Measurements from ENCODE around the gene TRIM63. TPM values are rescaled to one million over a fixed set of nuclear protein-coding genes. Genes with fewer than 3 reads are reported as not detected.
A peak's percentile ranks its signal among the peaks of the same experiment; 100 is the strongest.

TRIM63 gene
- total and polyA plus RNA-seq, 2 of the 13 experiments (the other 11 are each of a cell fraction or from before 2014, with no cell fraction given), result not detected

GRCh38 chr1:26079960-26080814, 12.8 kb upstream of the TRIM63 start:
- H3K36me3 ChIP-seq (replicated peaks in 1 of 2; ENCODE audit: control insufficient read depth in 1 of 2, insufficient read depth in 2 of 2, low read length in 2 of 2), result no peaks in the 10 kb centered on the region
- H2AFZ ChIP-seq (ENCODE audit: low read length), result no peak overlapping the region
- no peaks in the 10 kb centered on the region for H3K4me1 ChIP-seq (ENCODE audit: insufficient read depth, low read length)
- no peaks in the 10 kb centered on the region for H3K9me3 ChIP-seq (ENCODE audit: low read length)
- no peak for FAIRE-seq
- H4K20me1 ChIP-seq (ENCODE audit: insufficient read depth, low read length), result no peaks in the 10 kb centered on the region
- CTCF ChIA-PET (ENCODE audit: low intra/inter-chr PET ratio, low total read pairs), result no interaction called here
- H3K27me3 ChIP-seq (ENCODE audit: control insufficient read depth in 1 of 2, insufficient read depth in 2 of 2, low read length in 2 of 2), result no peaks in the 10 kb centered on the region; a peak in 2 of 5 replicates
- POLR2A ChIA-PET, result no interaction called here
- ATAC-seq, result no peak
- H3K4me2 ChIP-seq (ENCODE audit: low read depth, low read length), result no peak overlapping the region
- BruUV-seq (replicated peaks), result no TSS peak
- H3K79me2 ChIP-seq (ENCODE audit: insufficient read depth, low read length), result no peaks in the 10 kb centered on the region
- no peak for DNase-seq (ENCODE audit: low spot score)
- no peak overlapping the region for H3K4me3 ChIP-seq (replicated peaks in 1 of 3; ENCODE audit: insufficient read depth in 1 of 3, low read depth in 2 of 3, low read length in 3 of 3)
- WGBS (ENCODE audit: low lambda C conversion rate), result 15% methylated on average over 9 of the region's 9 CpGs
- H3K9ac ChIP-seq (ENCODE audit: insufficient read depth, low read depth, low read length), result no peak overlapping the region
- intact Hi-C loops (cut with micrococcal nuclease; ENCODE audit: unreplicated experiment), result no loop called here
- in situ Hi-C loops (cut with HindIII; ENCODE audit: extremely low pct_ligation_motif_present, low pct_unique_long_range_greater_than_20kb), result no loop called here
- no peak overlapping the region for H3K27ac ChIP-seq (ENCODE audit: extremely low read length, insufficient read depth, low read length)
- TF ChIP-seq ZNF607 (CRISPR knock-in tag; IDR thresholded peaks at IDR 0.05; ENCODE audit: borderline replicate concordance), result no peak
- no peak for TF ChIP-seq ZNF256 (CRISPR knock-in tag; conservative IDR thresholded peaks at IDR 0.05)
- no peak for TF ChIP-seq HHEX (CRISPR knock-in tag; IDR thresholded peaks at IDR 0.05)
- no peak for TF ChIP-seq ZNF263 (CRISPR knock-in tag; IDR thresholded peaks at IDR 0.05)
- TF ChIP-seq MTF1 (CRISPR knock-in tag; IDR thresholded peaks at IDR 0.05), result no peak
- TF ChIP-seq PBX3 (CRISPR knock-in tag; IDR thresholded peaks at IDR 0.05; ENCODE audit: borderline replicate concordance), result no peak
- no peak for TF ChIP-seq ZNF331 (CRISPR knock-in tag; IDR thresholded peaks at IDR 0.05)
- TF ChIP-seq CENPT (CRISPR knock-in tag; IDR thresholded peaks at IDR 0.05; ENCODE audit: low read depth), result no peak
- TF ChIP-seq RNF219 (CRISPR knock-in tag; IDR thresholded peaks at IDR 0.05), result no peak
- no peak for TF ChIP-seq PATZ1 (CRISPR knock-in tag; IDR thresholded peaks at IDR 0.05)
- TF ChIP-seq ZNF549 (CRISPR knock-in tag; IDR thresholded peaks at IDR 0.05), result no peak
- no peak for TF ChIP-seq NKX3-1 (CRISPR knock-in tag; IDR thresholded peaks at IDR 0.05)
- TF ChIP-seq AKNA (CRISPR knock-in tag; IDR thresholded peaks at IDR 0.05; ENCODE audit: borderline replicate concordance), result no peak
- peak; percentile 48; the same call in 1 of the 2 replicates for TF ChIP-seq NFE2L2 (IDR thresholded peaks at IDR 0.05; ENCODE audit: low read length)
